Stimulated activated CD4-positive, alpha-beta T cell treated with anti-CD3 and anti-CD28 coated beads, TNF-alpha, amount 100 ng/mL, for 48 hours (primary cell): Measurements from ENCODE around the gene CKAP5.

Experiments used
- DNase-seq, 3 donors: peaks; one replicate each; pipeline ENCODE4 v3.0.0-alpha.2; 2020; ENCODE audit warnings: low read depth in 3 of 3

Gene CKAP5

DNA sequence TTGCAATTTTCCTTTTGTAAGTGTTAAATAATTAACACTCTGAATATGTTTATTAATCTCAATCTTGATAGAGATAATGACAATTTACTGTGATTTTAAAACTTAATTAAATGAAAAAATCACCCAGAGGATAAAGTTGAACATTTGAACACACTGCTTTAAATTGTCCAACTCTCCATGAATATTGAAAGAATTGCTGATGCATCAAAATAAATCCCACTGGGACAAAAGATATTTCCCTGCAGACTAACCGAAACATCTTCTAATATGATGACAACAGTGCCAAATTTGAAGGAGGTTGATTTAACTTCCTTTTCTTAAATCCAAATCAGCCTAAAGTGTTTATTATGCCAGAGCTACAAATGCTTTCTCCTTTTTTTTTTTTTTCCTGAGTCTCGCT lies 79.4 kb downstream of the CKAP5 start:
- no peak for DNase-seq

DNA sequence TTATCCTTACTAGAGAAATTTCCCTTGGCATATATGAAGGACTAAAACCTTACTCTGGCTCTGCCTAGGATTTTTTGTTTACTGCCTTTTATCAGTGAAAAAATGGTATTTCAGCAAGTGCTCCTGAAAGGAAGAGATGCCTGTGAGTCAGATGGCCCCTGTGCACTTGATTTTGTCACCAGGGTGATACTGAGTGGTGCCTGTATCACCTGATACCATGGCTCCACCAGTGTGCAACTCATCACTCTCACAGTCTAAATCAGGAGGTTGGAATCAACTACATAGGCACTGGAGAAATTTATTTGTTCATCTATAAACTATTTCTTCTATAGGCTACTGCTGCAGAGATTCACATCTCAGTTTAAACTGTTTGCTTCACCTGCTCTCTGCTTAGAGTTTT lies 83.8 kb downstream of the CKAP5 start:
- DNase-seq = no peak

DNA sequence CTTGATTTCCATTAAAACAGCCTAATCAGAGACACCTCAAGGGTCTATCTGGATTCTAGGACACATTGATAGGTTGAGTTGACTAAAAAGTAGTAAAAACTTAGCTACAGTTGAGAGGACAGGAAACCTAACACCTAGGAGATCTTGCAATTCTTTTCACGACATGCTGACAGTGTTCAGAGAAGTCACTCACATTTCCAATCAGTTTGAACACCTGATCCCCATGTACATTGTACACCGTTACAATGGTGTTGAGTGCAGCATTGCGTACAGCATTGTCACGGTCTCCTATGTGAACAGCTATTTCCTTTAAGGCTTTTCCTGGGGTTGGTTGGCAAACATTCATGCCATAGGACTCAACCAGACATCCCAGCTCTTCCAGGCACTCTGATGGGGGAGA lies 84.3 kb downstream of the CKAP5 start:
- DNase-seq = no peak

DNA sequence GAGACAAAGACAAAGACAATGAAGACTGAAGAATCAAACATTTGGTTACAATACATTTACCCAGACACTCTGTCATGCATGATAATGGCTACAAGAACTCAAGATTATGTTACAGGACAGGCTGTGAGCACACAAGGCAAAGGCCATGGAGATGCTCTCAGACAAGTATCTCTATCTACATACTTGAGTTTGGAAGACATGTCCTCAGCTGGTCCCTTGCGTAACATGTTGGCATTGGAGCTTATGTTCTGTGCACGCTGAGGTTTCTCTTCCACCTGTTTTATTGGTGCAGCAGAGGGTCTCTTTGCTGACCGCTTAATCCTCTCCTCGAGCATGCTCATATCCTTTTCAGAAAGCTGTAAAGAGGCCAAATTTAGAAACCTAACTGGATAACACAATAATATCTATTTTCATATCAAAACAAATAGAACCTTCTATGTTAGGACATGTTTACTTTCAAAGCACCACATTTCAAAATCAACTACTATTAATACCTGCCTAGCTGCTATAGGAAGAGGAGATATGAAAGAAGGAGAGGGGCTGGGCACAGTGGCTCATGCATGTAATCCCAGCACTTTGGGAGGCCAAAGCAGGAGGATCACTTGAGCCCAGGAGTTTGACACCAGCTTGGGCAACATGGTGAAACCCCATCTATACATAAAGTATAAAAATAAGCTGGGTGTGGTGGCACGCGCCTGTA lies 85.5 kb downstream of the CKAP5 start:
- DNase-seq = no peak

DNA sequence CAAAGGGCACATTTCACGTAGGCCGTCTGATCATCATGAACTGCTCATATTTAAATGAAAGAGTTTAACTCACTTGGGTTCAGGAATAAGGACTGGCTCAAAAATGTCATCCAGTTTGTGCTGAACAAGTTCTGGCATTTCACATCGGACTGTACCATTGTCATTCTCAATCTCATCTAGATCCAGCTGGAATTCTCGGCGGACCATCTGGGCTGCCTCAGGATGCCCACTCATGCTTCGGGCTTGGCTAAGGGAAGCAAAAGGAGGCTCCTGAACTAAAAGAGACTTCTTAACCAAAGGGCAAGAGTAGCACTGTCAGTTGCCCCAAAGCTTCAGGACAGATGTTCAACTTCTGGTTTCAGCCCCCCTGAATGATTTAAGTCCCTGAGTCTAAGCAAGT lies 86.9 kb downstream of the CKAP5 start:
- DNase-seq = no peak

DNA sequence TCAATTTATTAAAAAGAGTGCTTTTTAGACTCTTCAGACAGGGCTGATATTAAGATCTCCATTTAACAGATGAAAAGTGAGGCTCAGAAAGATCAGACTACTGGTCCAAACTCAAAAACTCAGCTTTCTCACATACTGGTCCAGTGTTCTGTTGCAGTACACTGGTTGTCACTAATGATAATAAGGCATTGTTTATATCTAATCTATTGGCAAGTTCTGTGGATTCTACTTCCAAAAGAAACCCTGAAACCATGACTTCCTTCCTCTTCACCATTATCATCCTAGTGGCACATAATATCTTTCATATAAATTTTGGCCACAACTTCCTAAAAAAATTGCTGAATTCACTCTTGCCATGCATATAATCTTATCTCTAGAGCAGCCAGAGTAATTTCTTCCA lies 90.1 kb downstream of the CKAP5 start:
- no peak for DNase-seq

DNA sequence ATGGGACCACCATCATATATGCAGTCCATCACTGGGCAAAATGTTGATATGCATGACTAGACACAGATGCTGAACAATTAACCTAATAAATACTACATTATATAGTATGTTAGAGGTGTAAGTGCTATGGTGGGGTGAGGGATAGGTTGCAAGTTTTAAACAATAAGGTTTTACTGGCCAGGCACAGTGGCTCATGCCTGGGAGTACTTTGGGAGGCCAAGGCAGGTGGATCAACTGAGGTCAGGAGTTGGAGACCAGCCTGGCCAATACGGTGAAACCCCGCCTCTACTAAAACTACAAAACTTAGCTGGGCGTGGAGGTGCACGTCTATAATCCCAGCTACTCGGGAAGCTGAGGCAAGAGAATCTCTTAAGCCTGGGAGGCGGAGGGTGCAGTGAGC lies 98.9 kb downstream of the CKAP5 start:
- DNase-seq = no peak

DNA sequence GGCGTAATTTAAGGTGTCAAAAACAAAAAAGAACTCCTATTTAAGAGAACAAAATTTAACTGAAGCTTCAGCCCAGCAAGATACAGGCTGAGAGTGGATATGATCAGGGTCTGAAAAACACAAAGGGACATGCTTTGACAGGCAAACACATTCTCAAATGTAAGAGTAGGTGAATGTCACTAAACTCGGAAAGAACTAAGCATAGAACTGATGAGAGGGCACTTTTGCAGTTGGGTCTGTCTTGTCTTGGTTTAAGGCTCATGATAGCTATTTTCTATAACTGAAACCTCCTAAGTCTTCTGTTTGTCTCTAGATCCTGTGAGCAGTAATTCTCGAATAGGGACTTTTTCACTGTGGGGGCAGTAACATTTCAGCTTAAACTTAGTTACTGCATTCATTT lies 100.1 kb downstream of the CKAP5 start:
- DNase-seq = no peak

DNA sequence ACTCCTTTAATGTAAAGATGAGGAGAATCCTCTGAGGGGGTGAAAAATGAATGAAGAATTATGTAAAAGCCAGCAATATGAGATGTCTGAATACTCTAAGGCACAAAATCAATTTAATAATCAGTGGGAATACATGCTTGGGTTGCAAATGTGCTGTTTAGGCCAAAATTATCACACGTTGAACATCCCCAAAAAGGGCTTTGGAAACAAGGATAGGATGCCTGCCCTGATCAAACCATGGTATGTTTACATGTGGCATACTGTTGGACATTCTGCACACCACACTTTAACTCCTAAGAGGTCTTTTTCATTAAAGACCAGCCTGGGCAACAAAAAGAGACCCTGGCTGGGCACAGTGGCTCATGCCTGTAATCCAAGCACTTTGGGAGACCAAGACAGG lies 100.8 kb downstream of the CKAP5 start:
- no peak for DNase-seq

DNA sequence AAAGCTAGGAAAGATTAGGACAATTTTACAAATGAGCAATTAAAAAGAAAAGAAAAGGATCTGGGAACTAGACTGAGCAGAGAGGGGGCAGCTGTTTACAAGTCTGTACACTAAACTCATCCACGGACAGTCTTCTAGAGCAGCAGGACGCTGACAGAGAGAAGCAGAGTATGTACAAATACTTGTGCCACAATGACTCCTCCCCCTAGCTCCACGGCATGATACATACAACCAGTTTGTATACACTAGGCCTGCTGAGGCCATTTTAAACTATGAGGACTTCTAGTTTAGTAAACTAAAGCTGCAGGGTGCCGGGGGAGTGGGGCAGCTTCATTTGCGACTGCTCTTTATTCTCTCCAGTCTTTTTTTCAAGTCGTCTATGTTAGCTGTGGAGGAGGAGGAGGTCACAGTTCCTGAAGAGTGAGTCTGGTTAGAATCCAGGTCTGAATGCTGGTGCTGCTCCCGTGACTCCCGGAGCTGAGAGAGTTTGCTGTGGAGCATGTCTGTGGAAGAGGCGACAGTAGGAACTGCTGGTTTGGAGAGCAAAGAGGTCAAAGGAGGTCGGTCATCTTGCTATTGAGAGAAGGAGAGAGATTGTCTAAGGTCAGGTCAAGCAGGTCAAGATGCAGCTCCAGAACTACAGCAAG lies 102.3 kb downstream of the CKAP5 start:
- DNase-seq = no peak

DNA sequence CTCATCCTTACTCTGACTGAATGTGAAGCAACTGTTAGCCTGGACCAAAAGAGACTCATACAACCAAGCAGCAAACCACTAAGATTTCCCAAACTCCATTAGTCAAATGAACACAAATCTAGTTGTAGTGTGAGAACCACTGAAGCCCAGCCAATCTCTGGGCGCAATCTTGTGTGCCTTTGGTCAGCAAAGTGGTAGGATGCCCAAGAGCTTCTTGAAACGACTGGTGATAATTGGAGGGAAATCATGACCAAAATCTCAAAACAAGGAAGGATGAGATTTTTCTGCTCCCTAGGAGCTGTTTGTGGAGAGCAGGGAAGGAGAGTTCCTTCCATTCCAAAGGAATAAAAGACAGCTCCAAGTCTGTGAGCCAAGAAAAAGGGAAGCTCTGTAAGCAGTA lies 103.0 kb downstream of the CKAP5 start:
- DNase-seq = no peak

DNA sequence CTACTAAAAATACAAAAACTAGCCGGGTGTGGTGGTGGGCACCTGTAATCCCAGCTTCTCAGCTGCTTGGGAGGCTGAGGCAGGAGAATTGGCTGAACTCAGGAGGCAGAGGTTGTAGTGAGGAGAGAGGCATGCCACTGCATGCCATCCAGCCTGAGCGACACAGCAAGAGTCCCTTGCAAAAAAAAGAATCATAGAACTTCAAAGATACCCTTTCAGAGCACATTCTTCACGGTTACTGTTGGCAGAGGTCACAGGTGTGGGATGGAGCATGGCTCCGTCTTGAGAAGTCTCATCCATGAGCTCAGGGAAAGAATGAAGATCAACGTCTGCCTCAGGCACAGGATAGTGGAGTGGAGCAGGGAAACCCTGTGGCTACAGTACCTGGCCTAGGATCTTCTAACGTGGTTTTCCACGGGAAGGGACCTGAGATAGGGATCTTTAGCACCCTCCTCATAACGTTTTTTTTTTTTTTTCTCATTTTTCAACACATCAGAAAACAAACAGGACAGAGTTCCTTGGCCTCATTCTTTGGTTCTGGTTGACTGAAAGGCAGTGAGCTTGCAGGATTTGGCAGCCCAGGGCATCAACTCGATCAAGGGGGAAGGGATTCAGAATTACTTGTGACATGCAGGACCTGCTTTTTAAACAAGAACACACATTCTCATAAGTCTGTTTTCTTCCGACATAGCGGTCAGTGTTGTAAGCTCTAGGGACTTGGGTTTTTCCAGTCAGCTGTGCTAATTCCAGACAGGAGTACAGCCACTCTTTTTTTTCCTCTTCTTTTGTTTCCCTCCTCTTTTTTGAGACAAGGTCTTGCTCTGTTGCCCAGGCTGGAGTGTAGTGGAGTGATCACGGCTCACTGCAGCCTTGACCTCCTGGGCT lies 104.2 kb downstream of the CKAP5 start:
- DNase-seq = no peak

DNA sequence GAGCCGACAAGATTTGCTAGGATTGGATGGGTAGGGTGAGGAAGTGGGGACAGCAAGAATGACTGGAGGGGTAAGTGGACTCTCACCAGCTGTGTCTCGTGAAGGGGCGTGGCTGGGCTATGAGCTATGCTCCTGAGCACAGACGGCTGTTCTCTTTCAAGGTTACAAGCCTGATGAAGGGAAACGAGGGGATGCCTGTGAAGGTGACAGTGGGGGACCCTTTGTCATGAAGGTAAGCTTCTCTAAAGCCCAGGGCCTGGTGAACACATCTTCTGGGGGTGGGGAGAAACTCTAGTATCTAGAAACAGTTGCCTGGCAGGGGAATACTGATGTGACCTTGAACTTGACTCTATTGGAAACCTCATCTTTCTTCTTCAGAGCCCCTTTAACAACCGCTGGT lies 107.2 kb downstream of the CKAP5 start:
- DNase-seq = no peak

DNA sequence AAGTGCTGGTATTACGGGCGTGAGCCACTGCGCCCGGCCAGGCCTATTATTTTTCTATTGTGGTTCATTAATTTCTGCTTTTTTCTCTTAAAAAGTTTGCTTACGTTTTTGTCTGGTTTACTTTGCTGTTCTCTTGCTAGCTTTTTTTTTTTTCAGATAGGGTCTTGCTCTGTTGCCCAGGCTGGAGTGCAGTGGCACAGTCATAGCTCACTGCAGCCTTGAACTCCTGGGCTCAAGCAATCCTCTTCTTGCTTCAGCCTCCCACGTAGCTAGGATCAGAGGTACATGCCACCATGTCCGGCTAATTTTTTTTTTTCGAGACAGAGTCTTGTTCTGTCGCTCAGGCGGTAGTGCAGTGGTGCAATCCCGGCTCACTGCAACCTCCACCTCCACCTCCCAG lies 108.4 kb downstream of the CKAP5 start:
- DNase-seq = no peak

DNA sequence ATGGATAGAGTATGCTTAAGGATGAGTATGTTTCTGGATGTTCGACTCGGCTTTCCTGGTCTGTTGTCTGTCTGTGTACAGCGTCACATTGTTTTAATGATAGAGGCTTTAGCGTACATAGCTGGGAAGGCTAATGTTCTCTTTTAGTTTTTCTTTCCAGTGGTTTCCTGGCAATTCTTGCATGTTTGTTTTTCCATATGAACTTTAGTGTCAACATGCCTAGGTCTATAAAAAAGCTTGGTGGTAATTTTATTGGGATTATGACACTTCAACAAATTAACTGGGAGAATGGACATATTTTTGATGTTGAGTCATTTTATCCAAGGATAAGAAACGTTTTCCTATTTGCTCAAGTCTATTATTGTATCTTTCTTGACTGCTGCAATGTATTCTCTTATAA lies 109.5 kb downstream of the CKAP5 start:
- DNase-seq = no peak

DNA sequence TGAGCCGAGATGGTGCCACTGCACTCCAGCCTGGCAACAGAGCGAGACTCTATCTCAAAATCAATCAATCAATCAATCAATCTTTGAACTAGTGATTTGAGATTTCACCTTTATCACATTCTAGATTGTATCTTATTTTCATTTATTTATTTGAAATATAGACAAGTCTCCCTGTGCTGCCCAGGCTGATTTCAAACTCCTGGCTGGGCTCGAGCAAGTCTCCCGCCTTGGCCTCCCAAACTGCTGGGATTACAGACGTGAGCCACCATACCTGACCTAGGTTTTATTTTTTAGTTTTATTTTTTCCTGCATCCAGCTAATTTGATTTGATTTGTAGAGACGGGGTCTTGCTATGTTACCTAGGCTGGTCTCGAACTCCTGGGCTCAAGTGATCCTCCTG lies 109.9 kb downstream of the CKAP5 start:
- DNase-seq = no peak

DNA sequence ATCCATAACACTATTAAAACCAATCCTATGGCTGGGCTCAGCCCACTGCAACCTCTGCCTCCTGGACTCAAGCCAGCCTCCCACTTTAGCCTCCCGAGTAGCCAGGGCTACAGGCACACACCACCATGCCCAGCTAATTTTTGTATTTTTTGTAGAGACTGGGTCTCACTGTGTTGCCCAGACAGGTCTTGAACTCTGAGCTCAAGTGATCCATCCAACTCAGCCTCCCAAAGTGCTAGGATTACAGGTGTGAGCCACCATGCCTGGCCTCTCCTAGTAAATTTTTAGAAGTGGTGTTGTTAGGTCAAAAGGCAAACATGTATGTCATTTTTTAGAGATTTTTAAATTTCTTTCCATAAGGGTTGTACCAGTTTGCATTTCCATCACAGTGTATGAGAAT lies 112.8 kb downstream of the CKAP5 start:
- no peak for DNase-seq

DNA sequence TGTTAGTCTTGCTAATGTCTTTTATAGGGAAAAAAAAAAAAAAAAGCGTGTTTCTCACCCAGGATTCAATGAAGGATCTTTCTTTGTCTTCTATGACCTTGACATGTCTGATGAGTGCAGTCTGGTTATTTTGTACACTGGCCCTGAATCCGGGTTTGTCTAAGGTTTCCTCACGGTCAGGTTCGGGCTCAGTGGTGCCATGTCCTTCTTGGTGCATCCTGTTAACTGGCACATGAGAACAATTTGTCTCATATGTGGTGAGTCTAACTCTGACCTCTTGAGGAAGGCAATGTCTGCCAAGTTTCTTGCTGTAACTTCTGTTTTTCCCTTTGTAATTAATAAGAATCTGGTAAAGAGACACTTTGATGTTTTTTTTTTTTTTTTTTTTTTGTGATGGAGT lies 114.5 kb downstream of the CKAP5 start:
- no peak for DNase-seq

DNA sequence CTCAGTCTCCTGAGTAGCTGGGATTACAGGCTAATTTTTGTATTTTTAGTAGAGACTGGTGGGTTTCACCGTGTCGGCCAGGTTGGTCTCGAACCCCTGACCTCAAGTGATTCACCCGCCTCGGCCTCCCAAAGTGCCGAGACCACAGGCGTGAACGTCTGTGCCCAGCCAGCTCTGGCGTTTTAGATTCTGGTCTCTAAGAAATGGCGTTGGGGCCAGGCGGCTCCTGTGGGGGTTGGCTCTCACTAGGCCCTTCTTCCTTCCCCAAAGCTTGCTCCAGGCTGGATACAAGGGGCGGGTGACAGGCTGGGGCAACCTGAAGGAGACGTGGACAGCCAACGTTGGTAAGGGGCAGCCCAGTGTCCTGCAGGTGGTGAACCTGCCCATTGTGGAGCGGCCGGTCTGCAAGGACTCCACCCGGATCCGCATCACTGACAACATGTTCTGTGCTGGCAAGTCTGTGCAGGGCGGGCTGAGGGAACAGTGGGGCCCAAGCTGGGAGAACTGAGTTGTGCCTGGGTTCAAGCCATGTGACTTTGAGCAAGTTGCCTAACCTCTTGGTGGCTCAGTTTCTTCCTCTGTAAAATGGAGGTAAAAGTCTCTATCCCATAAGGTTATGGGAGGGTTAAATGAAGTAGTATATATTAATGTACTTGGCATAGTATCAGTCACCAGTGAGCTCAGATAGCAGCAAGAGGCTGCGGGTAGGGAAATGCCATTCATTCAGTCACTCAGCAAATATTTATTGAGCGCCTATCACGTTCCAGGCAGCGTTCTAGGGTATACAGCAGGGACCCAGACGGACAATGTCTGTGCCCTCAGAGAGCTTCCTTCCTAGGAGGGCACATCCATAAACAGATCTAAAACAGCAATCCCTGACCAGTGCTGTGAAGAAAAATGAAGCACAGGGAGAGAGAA lies 116.7 kb downstream of the CKAP5 start:
- no peak for DNase-seq

DNA sequence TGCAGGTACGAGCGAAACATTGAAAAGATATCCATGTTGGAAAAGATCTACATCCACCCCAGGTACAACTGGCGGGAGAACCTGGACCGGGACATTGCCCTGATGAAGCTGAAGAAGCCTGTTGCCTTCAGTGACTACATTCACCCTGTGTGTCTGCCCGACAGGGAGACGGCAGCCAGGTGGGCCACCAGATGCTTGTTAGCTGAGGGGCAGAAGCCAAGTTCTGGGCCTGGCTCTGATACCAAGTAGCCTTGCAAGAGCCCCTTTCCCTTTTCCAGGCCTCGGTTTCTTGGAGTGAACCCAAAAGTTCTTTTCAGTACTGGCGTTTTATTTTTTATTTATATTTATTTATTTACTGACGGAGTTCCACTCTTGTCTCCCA lies 117.4 kb downstream of the CKAP5 start:
- no peak for DNase-seq

DNA sequence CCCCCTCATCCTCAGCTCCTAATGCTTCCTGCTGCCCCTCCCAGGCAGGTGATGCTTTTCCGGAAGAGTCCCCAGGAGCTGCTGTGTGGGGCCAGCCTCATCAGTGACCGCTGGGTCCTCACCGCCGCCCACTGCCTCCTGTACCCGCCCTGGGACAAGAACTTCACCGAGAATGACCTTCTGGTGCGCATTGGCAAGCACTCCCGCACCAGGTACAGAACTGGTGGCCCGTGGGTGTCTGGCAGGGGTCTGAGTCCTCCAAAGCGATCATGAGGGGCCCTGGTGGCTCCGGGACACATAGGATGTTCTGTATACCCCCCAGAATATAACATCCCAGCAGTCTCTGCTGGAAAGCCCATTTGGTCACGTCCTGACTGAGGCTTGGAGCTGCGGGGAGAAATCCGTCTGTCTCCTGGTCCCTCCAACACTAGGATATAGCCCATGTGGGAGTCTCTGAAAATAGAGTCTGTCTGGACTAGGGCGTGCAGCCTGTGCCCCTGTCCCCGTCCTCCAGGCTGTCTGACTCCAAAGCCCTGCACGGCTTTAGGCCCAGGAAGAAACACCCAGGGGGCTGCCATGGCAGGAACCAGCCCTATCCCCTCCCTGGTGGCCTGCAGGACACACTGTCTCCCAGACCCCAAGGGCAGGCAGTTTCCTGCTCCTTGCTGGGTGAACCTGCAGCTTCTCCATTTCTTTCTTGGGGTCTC lies 118.0 kb downstream of the CKAP5 start:
- no peak for DNase-seq
